ENCODE measurements around the gene SHPK.
A peak's percentile ranks its signal among the peaks of the same experiment; 100 is the strongest.

The SHPK gene

GRCh38 chr17:3659541-3660111 lies 23.6 kb upstream of the SHPK start:
- DNase-seq: peak in 1 of 2 experiments; percentile 66

GRCh38 chr17:3658784-3659449 lies 22.9 kb upstream of the SHPK start:
- DNase-seq: no peak

GRCh38 chr17:3657874-3658783 lies 22.1 kb upstream of the SHPK start:
- DNase-seq: no peak

GRCh38 chr17:3657588-3657869 lies 21.5 kb upstream of the SHPK start:
- no peak for DNase-seq

- DNase-seq: no peak
Observed at GRCh38 chr17:3656755-3657587, 20.9 kb upstream of the SHPK start.

- no peak for DNase-seq
Observed at GRCh38 chr17:3656353-3656752, 20.3 kb upstream of the SHPK start.

GRCh38 chr17:3655766-3656165 lies 19.7 kb upstream of the SHPK start:
- DNase-seq: no peak

GRCh38 chr17:3647769-3648555 lies 11.9 kb upstream of the SHPK start:
- peak in 1 of 2 experiments; percentile 29 for DNase-seq

- DNase-seq: no peak
Observed at GRCh38 chr17:3647251-3647650, 11.2 kb upstream of the SHPK start.

GRCh38 chr17:3645310-3645709 lies 9.3 kb upstream of the SHPK start:
- no peak for DNase-seq

GRCh38 chr17:3643889-3644349 lies 7.9 kb upstream of the SHPK start:
- DNase-seq: no peak

GRCh38 chr17:3641717-3642486 lies 5.9 kb upstream of the SHPK start:
- no peak for DNase-seq

- DNase-seq: no peak
Observed at GRCh38 chr17:3641014-3641413, 5.0 kb upstream of the SHPK start.

GRCh38 chr17:3639981-3640596 lies 4.0 kb upstream of the SHPK start:
- DNase-seq: no peak

- no peak for DNase-seq
Observed at GRCh38 chr17:3636908-3637373, 891 bp upstream of the SHPK start.

GRCh38 chr17:3635474-3636153 lies 436 bp downstream of the SHPK start:
- DNase-seq: no peak

- no peak for DNase-seq
Observed at GRCh38 chr17:3632287-3632686, 3.8 kb downstream of the SHPK start.

GRCh38 chr17:3630781-3631180 lies 5.3 kb downstream of the SHPK start:
- no peak for DNase-seq

GRCh38 chr17:3627769-3628167 lies 8.3 kb downstream of the SHPK start:
- no peak for DNase-seq

Measured in SW 1271 (cell line).